Keratinocyte (primary cell): ENCODE measurements around the gene LRP1B.

Source experiments
- CTCF ChIP-seq, 3 experiments: IDR thresholded peaks in 1 of 3; conservative IDR thresholded peaks in 1 of 3; optimal IDR thresholded peaks in 1 of 3; 2 replicates in 2 of 3; 3 replicates in 1 of 3; pipeline versions ENCODE3 to v1.5.1; 2011; ENCODE audit warnings: low read length in 3 of 3, mild to moderate bottlenecking in 3 of 3, moderate library complexity in 2 of 3, control low read depth in 1 of 3, inconsistent platforms in 1 of 3; ENCODE audit not compliant: insufficient read depth in 2 of 3; ENCODE audit errors: extremely low read depth in 1 of 3
- EZH2 ChIP-seq: IDR thresholded peaks from one replicate; pipeline ENCODE4 v1.6.1; 2012; ENCODE audit warnings: inconsistent platforms, mild to moderate bottlenecking, low read length, moderate library complexity

DNA sequence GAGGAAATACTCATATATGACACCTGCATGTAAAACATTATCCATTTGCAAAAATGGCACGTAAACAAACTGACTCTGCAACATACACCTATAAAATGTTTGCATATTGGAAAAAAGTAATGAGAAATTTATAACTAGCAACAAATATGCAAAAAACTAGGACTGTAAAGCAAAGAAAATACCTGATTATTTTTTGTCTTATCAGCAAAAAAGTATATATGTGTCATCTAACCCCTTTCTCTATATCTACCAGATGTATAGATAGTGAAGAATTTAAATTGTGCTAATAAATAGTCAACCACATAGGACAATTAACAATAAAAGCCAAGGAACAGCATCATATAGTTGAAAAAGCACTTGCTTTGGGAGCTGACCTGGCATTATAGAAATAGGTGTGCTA is 543.8 kb downstream of the LRP1B start:
- TF ChIP-seq CTCF (optimal IDR thresholded peaks at IDR 0.05 in 1 of 3, IDR thresholded peaks at IDR 0.05 in 1 of 3, conservative IDR thresholded peaks at IDR 0.05 in 1 of 3; ENCODE audit: extremely low read depth in 1 of 3, insufficient read depth in 2 of 3, low read length in 3 of 3) (no peak), EZH2 (no peak)
